DOHH2 (cell line): ENCODE results near the gene CERS3.

Experiments used
- H3F3A ChIP-seq: fragments of 200-600 bp; sonication (generic), shearing (Covaris generic); 2 replicates; pipeline ENCODE4 v1.6.0; 2016; ENCODE audit warnings: antibody characterized with exemption, mild to moderate bottlenecking; ENCODE audit not compliant: control insufficient read depth, insufficient read depth
- H3K27ac ChIP-seq: fragments of 200-600 bp; sonication (generic); 2 replicates; pipeline ENCODE4 v1.5.1; 2014; ENCODE audit warnings: low read depth, mild to moderate bottlenecking, low read length, moderate library complexity
- H3K27me3 ChIP-seq: fragments of 200-600 bp; sonication (generic); 2 replicates; pipeline ENCODE4 v1.6.1; 2014; ENCODE audit warnings: mild to moderate bottlenecking, low read length, mixed read lengths; ENCODE audit not compliant: control insufficient read depth
- H3K36me3 ChIP-seq: fragments of 200-600 bp; sonication (generic); 2 replicates; pipeline ENCODE4 v1.6.1; 2014; ENCODE audit warnings: mild to moderate bottlenecking, low read length, moderate library complexity, mixed read lengths; ENCODE audit not compliant: control insufficient read depth
- H3K4me1 ChIP-seq: fragments of 200-600 bp; sonication (generic); 2 replicates; pipeline ENCODE4 v1.6.1; 2014; ENCODE audit warnings: mild to moderate bottlenecking, low read length, mixed read lengths; ENCODE audit not compliant: control insufficient read depth
- H3K4me2 ChIP-seq: fragments of 200-600 bp; sonication (generic); 2 replicates; pipeline ENCODE4 v1.6.0; 2014; ENCODE audit warnings: mild to moderate bottlenecking, low read length, moderate library complexity
- H3K4me3 ChIP-seq: fragments of 200-600 bp; sonication (generic); 2 replicates; pipeline ENCODE4 v1.5.1; 2014; ENCODE audit warnings: mild to moderate bottlenecking, low read length, mixed read lengths
- H3K79me2 ChIP-seq: fragments of 200-600 bp; sonication (generic); 2 replicates; pipeline ENCODE4 v1.6.1; 2014; ENCODE audit warnings: mild to moderate bottlenecking, low read length, mixed read lengths; ENCODE audit not compliant: control insufficient read depth
- H3K9me2 ChIP-seq: fragments of 200-600 bp; sonication (generic); replicated peaks from 2 replicates; pipeline ENCODE4 v1.6.1; 2014; ENCODE audit warnings: mild to moderate bottlenecking, low read length, mixed read lengths; ENCODE audit not compliant: control insufficient read depth
- H3K9me3 ChIP-seq: fragments of 200-600 bp; sonication (generic); 2 replicates; pipeline ENCODE4 v1.6.1; 2014; ENCODE audit warnings: antibody characterized with exemption, low read length, mixed read lengths; ENCODE audit not compliant: control insufficient read depth, insufficient read depth
- H4K20me1 ChIP-seq: fragments of 200-600 bp; sonication (generic); 2 replicates; pipeline ENCODE4 v1.6.0; 2014; ENCODE audit warnings: low read depth, mild to moderate bottlenecking, antibody characterized with exemption, low read length, moderate library complexity; ENCODE audit not compliant: control insufficient read depth, insufficient read depth
- CTCF ChIP-seq: fragments of 200-600 bp; sonication (generic); IDR thresholded peaks from one replicate; pipeline ENCODE4 v1.5.1; 2014; ENCODE audit warnings: antibody characterized with exemption, mild to moderate bottlenecking, low read depth, low read length; ENCODE audit not compliant: poor library complexity, severe bottlenecking
- EZH2phosphoT487 ChIP-seq: fragments of 200-600 bp; sonication (generic); IDR thresholded peaks from 2 replicates; pipeline ENCODE4 v1.6.1; 2017; ENCODE audit warnings: borderline replicate concordance, mild to moderate bottlenecking, antibody characterized with exemption, low read length, moderate library complexity, mixed read lengths

CERS3 gene

GRCh38 chr15:100544946-100545345, 16.2 kb upstream of the CERS3 start:
- H3F3A ChIP-seq, result no peaks in the 10 kb centered on the region
- no peaks in the 10 kb centered on the region for H3K36me3 ChIP-seq
- no peaks in the 10 kb centered on the region for H3K4me1 ChIP-seq
- H3K27me3 ChIP-seq, result no peaks in the 10 kb centered on the region
- H3K9me2 ChIP-seq, result no peaks in the 10 kb centered on the region
- no peaks in the 10 kb centered on the region for H3K79me2 ChIP-seq
- H4K20me1 ChIP-seq, result no peaks in the 10 kb centered on the region
- no peak overlapping the region for H3K4me3 ChIP-seq
- H3K4me2 ChIP-seq, result no peak overlapping the region
- no peaks in the 10 kb centered on the region for H3K9me3 ChIP-seq
- no peak overlapping the region for H3K27ac ChIP-seq
- TF ChIP-seq EZH2phosphoT487 (no peak), CTCF (no peak)

GRCh38 chr15:100544338-100544841, 15.6 kb upstream of the CERS3 start:
- Histone ChIP-seq H3K79me2 (no peaks in the 10 kb centered on the region), H3K4me1 (no peaks in the 10 kb centered on the region), H3K9me2 (no peaks in the 10 kb centered on the region), H3K4me2 (no peak overlapping the region), H3F3A (no peaks in the 10 kb centered on the region), H3K9me3 (no peaks in the 10 kb centered on the region), H3K4me3 (no peak overlapping the region), H3K27ac (no peak overlapping the region), H3K27me3 (no peaks in the 10 kb centered on the region), H3K36me3 (no peaks in the 10 kb centered on the region), H4K20me1 (no peaks in the 10 kb centered on the region)
- TF ChIP-seq CTCF, result no peak
- no peak for TF ChIP-seq EZH2phosphoT487

GRCh38 chr15:100542290-100542689, 13.5 kb upstream of the CERS3 start:
- no peak for TF ChIP-seq EZH2phosphoT487
- no peak for TF ChIP-seq CTCF
- no peaks in the 10 kb centered on the region for H3F3A ChIP-seq
- H3K9me2 ChIP-seq, result no peaks in the 10 kb centered on the region
- H4K20me1 ChIP-seq, result no peaks in the 10 kb centered on the region
- H3K79me2 ChIP-seq, result no peaks in the 10 kb centered on the region
- no peaks in the 10 kb centered on the region for H3K9me3 ChIP-seq
- no peaks in the 10 kb centered on the region for H3K36me3 ChIP-seq
- H3K27ac ChIP-seq, result no peak overlapping the region
- H3K4me3 ChIP-seq, result no peak overlapping the region
- H3K4me2 ChIP-seq, result no peak overlapping the region
- H3K27me3 ChIP-seq, result no peaks in the 10 kb centered on the region
- H3K4me1 ChIP-seq, result no peaks in the 10 kb centered on the region
